HepG2 (cell line): Measurements from ENCODE around the gene RNASE4. TPM values are rescaled to one million over a fixed set of nuclear protein-coding genes. Genes with fewer than 3 reads are reported as not detected.

ENCODE experiments used
- ATAD3A ChIP-seq: sonication (generic); formaldehyde crosslinking; IDR thresholded peaks from 2 replicates; pipeline ENCODE4 v1.4.0; 2020; ENCODE audit warnings: missing genetic modification reagents
- KDM5A ChIP-seq: fragments of 200-600 bp; sonication (generic); IDR thresholded peaks from 2 replicates; pipeline ENCODE4 v1.7.0; 2018; ENCODE audit warnings: antibody characterized with exemption, mild to moderate bottlenecking, low read length, borderline replicate concordance
- KLF15 ChIP-seq: sonication (generic); formaldehyde crosslinking; IDR thresholded peaks from 2 replicates; pipeline ENCODE4 v1.8.1; 2023; ENCODE audit warnings: borderline replicate concordance, mild to moderate bottlenecking, inconsistent platforms, missing genetic modification reagents, mixed read lengths
- MED8 ChIP-seq: sonication (generic); formaldehyde crosslinking; IDR thresholded peaks from 2 replicates; pipeline ENCODE4 v1.8.1; 2023; ENCODE audit warnings: mild to moderate bottlenecking, missing genetic modification reagents; ENCODE audit not compliant: insufficient replicate concordance
- NCOR1 ChIP-seq: fragments of 200-600 bp; sonication (generic); IDR thresholded peaks from 2 replicates; pipeline ENCODE4 v1.7.0; 2017; ENCODE audit warnings: antibody characterized with exemption, low read length, borderline replicate concordance
- PAX8 ChIP-seq: sonication (generic); formaldehyde crosslinking; IDR thresholded peaks from 2 replicates; pipeline ENCODE4 v1.8.0; 2022; ENCODE audit warnings: mild to moderate bottlenecking, missing genetic modification reagents, borderline replicate concordance
- POLR2A ChIP-seq, 2 experiments: IDR thresholded peaks; 2 replicates each; pipeline ENCODE4 v1.6.1; 2011; ENCODE audit warnings: low read depth in 2 of 2, low read length in 2 of 2, mild to moderate bottlenecking in 1 of 2, moderate library complexity in 1 of 2; ENCODE audit not compliant: insufficient read depth in 1 of 2
- TCF7 ChIP-seq: sonication (generic); IDR thresholded peaks from 2 replicates; pipeline ENCODE4 v1.6.1; 2016; ENCODE audit warnings: antibody characterized with exemption, low read depth
- ZBTB4 ChIP-seq: sonication (generic); formaldehyde crosslinking; IDR thresholded peaks from 2 replicates; pipeline ENCODE4 v1.4.0; 2020; ENCODE audit warnings: missing genetic modification reagents, mild to moderate bottlenecking, borderline replicate concordance
- ZNF230 ChIP-seq: sonication (generic); formaldehyde crosslinking; IDR thresholded peaks from 2 replicates; pipeline ENCODE4 v1.4.0; 2020; ENCODE audit warnings: mild to moderate bottlenecking, missing genetic modification reagents
- ZNF263 ChIP-seq: sonication (generic); formaldehyde crosslinking; IDR thresholded peaks from 2 replicates; pipeline ENCODE4 v1.4.0; 2020; ENCODE audit warnings: missing genetic modification reagents
- ZNF30 ChIP-seq: sonication (generic); formaldehyde crosslinking; IDR thresholded peaks from 2 replicates; pipeline ENCODE4 v1.5.0; 2020; ENCODE audit warnings: mild to moderate bottlenecking, missing genetic modification reagents
- ZNF33A ChIP-seq: sonication (generic); formaldehyde crosslinking; IDR thresholded peaks from 2 replicates; pipeline ENCODE4 v1.5.1; 2020; ENCODE audit warnings: missing genetic modification reagents, mild to moderate bottlenecking, moderate library complexity, borderline replicate concordance
- ZNF383 ChIP-seq: sonication (generic); formaldehyde crosslinking; IDR thresholded peaks from 2 replicates; pipeline ENCODE4 v1.4.0; 2020; ENCODE audit warnings: missing genetic modification reagents, mild to moderate bottlenecking, borderline replicate concordance
- ZNF607 ChIP-seq: sonication (generic); formaldehyde crosslinking; IDR thresholded peaks from 2 replicates; pipeline ENCODE4 v1.5.1; 2020; ENCODE audit warnings: missing genetic modification reagents, mild to moderate bottlenecking, borderline replicate concordance
- ZNF878 ChIP-seq: sonication (generic); formaldehyde crosslinking; IDR thresholded peaks from 2 replicates; pipeline ENCODE4 v1.8.1; 2023; ENCODE audit warnings: mild to moderate bottlenecking, missing genetic modification reagents, moderate library complexity
- ZSCAN30 ChIP-seq: sonication (generic); formaldehyde crosslinking; IDR thresholded peaks from 2 replicates; pipeline ENCODE4 v1.5.0; 2020; ENCODE audit warnings: mild to moderate bottlenecking, missing genetic modification reagents
- ZSCAN31 ChIP-seq: sonication (generic); formaldehyde crosslinking; IDR thresholded peaks from 2 replicates; pipeline ENCODE4 v1.5.0; 2020; ENCODE audit warnings: low read depth, mild to moderate bottlenecking, missing genetic modification reagents
- polyA plus RNA-seq, 8 experiments: library from polyadenylated mRNA; depleted of rRNA in 3 of 8; stranded (reverse) in 7 of 8; unstranded in 1 of 8; fragments of >200 nt; fragmentation: Illumina TruSeq in 4 of 8; extraction: Trizol in 4 of 8; gene quantifications; 2 replicates each; pipeline versions ENCODE4 v1.2.1 to v1.2.3, GENCODE V29; 2011 to 2016; ENCODE audit warnings: low read depth in 4 of 8, missing spikeins in 1 of 8, mixed read lengths in 1 of 8; ENCODE audit not compliant: insufficient read depth in 1 of 8
- total RNA-seq, 5 experiments: library from RNA; depleted of rRNA; stranded (reverse); fragments of >200 nt; fragmentation: Illumina TruSeq; extraction: Trizol; gene quantifications; 2 replicates each; pipeline ENCODE4 v1.2.3, GENCODE V29; 2016; ENCODE audit warnings: low read depth in 1 of 5
- TF ChIP-seq, protein P1 (sequence below): sonication (generic); formaldehyde crosslinking; IDR thresholded peaks from 2 replicates; pipeline ENCODE4 v1.4.0; 2020; ENCODE audit warnings: missing genetic modification reagents, borderline replicate concordance
- TF ChIP-seq, protein P2 (sequence below): sonication (generic); formaldehyde crosslinking; IDR thresholded peaks from 2 replicates; pipeline ENCODE4 v1.4.0; 2020; ENCODE audit warnings: missing genetic modification reagents

RNASE4 gene
- total and polyA plus RNA-seq, 2 of the 13 experiments (the other 11 are each of a cell fraction or from before 2014, with no cell fraction given), result 109 to 983 TPM

- TF ChIP-seq, protein P1, sequence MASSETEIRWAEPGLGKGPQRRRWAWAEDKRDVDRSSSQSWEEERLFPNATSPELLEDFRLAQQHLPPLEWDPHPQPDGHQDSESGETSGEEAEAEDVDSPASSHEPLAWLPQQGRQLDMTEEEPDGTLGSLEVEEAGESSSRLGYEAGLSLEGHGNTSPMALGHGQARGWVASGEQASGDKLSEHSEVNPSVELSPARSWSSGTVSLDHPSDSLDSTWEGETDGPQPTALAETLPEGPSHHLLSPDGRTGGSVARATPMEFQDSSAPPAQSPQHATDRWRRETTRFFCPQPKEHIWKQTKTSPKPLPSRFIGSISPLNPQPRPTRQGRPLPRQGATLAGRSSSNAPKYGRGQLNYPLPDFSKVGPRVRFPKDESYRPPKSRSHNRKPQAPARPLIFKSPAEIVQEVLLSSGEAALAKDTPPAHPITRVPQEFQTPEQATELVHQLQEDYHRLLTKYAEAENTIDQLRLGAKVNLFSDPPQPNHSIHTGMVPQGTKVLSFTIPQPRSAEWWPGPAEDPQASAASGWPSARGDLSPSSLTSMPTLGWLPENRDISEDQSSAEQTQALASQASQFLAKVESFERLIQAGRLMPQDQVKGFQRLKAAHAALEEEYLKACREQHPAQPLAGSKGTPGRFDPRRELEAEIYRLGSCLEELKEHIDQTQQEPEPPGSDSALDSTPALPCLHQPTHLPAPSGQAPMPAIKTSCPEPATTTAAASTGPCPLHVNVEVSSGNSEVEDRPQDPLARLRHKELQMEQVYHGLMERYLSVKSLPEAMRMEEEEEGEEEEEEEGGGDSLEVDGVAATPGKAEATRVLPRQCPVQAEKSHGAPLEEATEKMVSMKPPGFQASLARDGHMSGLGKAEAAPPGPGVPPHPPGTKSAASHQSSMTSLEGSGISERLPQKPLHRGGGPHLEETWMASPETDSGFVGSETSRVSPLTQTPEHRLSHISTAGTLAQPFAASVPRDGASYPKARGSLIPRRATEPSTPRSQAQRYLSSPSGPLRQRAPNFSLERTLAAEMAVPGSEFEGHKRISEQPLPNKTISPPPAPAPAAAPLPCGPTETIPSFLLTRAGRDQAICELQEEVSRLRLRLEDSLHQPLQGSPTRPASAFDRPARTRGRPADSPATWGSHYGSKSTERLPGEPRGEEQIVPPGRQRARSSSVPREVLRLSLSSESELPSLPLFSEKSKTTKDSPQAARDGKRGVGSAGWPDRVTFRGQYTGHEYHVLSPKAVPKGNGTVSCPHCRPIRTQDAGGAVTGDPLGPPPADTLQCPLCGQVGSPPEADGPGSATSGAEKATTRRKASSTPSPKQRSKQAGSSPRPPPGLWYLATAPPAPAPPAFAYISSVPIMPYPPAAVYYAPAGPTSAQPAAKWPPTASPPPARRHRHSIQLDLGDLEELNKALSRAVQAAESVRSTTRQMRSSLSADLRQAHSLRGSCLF (CRISPR knock-in tag), result no peak
- TF ChIP-seq ZNF263 (CRISPR knock-in tag), result 0 out of 2 replicates have a peak, but pooled peaks have one; percentile 24
- TF ChIP-seq KDM5A, result no peak
- TF ChIP-seq ZNF30 (CRISPR knock-in tag), result no peak
- peak; percentile 65 for TF ChIP-seq ZSCAN31
- TF ChIP-seq ZNF607 (CRISPR knock-in tag), result no peak
- 0 out of 2 replicates have a peak, but pooled peaks have one; percentile 33 for TF ChIP-seq ZNF383 (CRISPR knock-in tag)
- TF ChIP-seq ZNF878 (CRISPR knock-in tag), result no peak
- TF ChIP-seq PAX8 (CRISPR knock-in tag), result no peak
- TF ChIP-seq, protein P2, sequence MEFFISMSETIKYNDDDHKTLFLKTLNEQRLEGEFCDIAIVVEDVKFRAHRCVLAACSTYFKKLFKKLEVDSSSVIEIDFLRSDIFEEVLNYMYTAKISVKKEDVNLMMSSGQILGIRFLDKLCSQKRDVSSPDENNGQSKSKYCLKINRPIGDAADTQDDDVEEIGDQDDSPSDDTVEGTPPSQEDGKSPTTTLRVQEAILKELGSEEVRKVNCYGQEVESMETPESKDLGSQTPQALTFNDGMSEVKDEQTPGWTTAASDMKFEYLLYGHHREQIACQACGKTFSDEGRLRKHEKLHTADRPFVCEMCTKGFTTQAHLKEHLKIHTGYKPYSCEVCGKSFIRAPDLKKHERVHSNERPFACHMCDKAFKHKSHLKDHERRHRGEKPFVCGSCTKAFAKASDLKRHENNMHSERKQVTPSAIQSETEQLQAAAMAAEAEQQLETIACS, result no peak
- TF ChIP-seq ZSCAN30, result no peak
- TF ChIP-seq TCF7, result no peak
- peak; percentile 44 for TF ChIP-seq MED8 (CRISPR knock-in tag)
- no peak for TF ChIP-seq NCOR1
- TF ChIP-seq POLR2A (IDR thresholded peaks at IDR 0.05; ENCODE audit: insufficient read depth in 1 of 2, low read depth in 2 of 2, low read length in 2 of 2), result no peak
- TF ChIP-seq ZNF230 (CRISPR knock-in tag), result 0 out of 2 replicates have a peak, but pooled peaks have one; percentile 61
- peak; percentile 69; the same call in 1 of the 2 replicates for TF ChIP-seq ZBTB4 (CRISPR knock-in tag)
- no peak for TF ChIP-seq ZNF33A
- no peak for TF ChIP-seq ATAD3A (CRISPR knock-in tag)
- no peak for TF ChIP-seq KLF15
Observed at GRCh38 chr14:20662968-20663732, 21.2 kb upstream of the RNASE4 start (continued).
